HG03432 (cell line): ENCODE results near the gene SMG7.
A peak's percentile ranks its signal among the peaks of the same experiment; 100 is the strongest.

Experiments
- ATAC-seq: cut with Tn5 transposase; IDR thresholded peaks from one replicate; pipeline ENCODE4 v1.9.1; 2021; ENCODE audit warnings: mild to moderate bottlenecking, moderate library complexity; ENCODE audit not compliant: unreplicated experiment

SMG7 gene

GRCh38 chr1:183470147-183470960 is 1.9 kb upstream of the SMG7 start:
- peak; percentile 42 for ATAC-seq

- ATAC-seq, result peak; percentile 32
These were observed 1.1 kb upstream of the SMG7 start for GRCh38 chr1:183470961-183471742.

GRCh38 chr1:183471743-183472487 is 384 bp upstream of the SMG7 start:
- peak; percentile 55 for ATAC-seq

- no peak for ATAC-seq
These were observed 878 bp downstream of the SMG7 start for GRCh38 chr1:183473217-183473536.

GRCh38 chr1:183476081-183476480 is 3.8 kb downstream of the SMG7 start:
- ATAC-seq, result no peak

GRCh38 chr1:183477986-183478781 is 5.9 kb downstream of the SMG7 start:
- ATAC-seq, result peak; percentile 68

GRCh38 chr1:183480971-183481441 is 8.7 kb downstream of the SMG7 start:
- ATAC-seq, result peak; percentile 62

GRCh38 chr1:183483224-183483623 is 10.9 kb downstream of the SMG7 start:
- ATAC-seq, result no peak

- no peak for ATAC-seq
These were observed 12.0 kb downstream of the SMG7 start for GRCh38 chr1:183484254-183484653.

- ATAC-seq, result no peak
These were observed 12.6 kb downstream of the SMG7 start for GRCh38 chr1:183484851-183485250.

- no peak for ATAC-seq
These were observed 15.6 kb downstream of the SMG7 start for GRCh38 chr1:183487674-183488442.

- ATAC-seq, result no peak
These were observed 18.6 kb downstream of the SMG7 start for GRCh38 chr1:183490932-183491331.

- ATAC-seq, result no peak
These were observed 21.4 kb downstream of the SMG7 start for GRCh38 chr1:183493540-183494245.

GRCh38 chr1:183495420-183495819 is 23.1 kb downstream of the SMG7 start:
- no peak for ATAC-seq

GRCh38 chr1:183497218-183497617 is 24.9 kb downstream of the SMG7 start:
- no peak for ATAC-seq

GRCh38 chr1:183498342-183498991 is 26.2 kb downstream of the SMG7 start:
- ATAC-seq, result no peak

GRCh38 chr1:183505454-183506089 is 33.3 kb downstream of the SMG7 start:
- no peak for ATAC-seq

GRCh38 chr1:183506561-183506960 is 34.3 kb downstream of the SMG7 start:
- no peak for ATAC-seq
